Neural crest cell (in vitro differentiated cells): Measurements from ENCODE around the gene RASGEF1B. TPM values are rescaled to one million over a fixed set of nuclear protein-coding genes. Genes with fewer than 3 reads are reported as not detected.
A peak's percentile ranks its signal among the peaks of the same experiment; 100 is the strongest.

Source experiments
- DNase-seq: peaks from one replicate; pipeline ENCODE4 v3.0.0; 2021; ENCODE audit warnings: low read depth, mixed read lengths, low spot score
- H3K27ac Mint-ChIP-seq: one replicate; pipeline ENCODE4 v1.8.0; 2021; ENCODE audit warnings: mild to moderate bottlenecking, mixed read lengths; ENCODE audit not compliant: unreplicated experiment
- H3K27me3 Mint-ChIP-seq: 2 replicates; pipeline ENCODE4 v1.8.0; 2021; ENCODE audit warnings: low read depth, mild to moderate bottlenecking, mixed read lengths
- H3K36me3 Mint-ChIP-seq: 2 replicates; pipeline ENCODE4 v1.8.0; 2021; ENCODE audit warnings: low read depth, mild to moderate bottlenecking, mixed read lengths
- H3K4me1 Mint-ChIP-seq: 2 replicates; pipeline ENCODE4 v1.8.0; 2021; ENCODE audit warnings: mixed read lengths
- H3K4me3 Mint-ChIP-seq: one replicate; pipeline ENCODE4 v1.8.0; 2021; ENCODE audit warnings: mild to moderate bottlenecking, mixed read lengths
- H3K9me3 Mint-ChIP-seq: 2 replicates; pipeline ENCODE4 v1.8.0; 2021; ENCODE audit warnings: mixed read lengths
- CTCF ChIP-seq: fragments of 200-600 bp; sonication (generic); conservative IDR thresholded peaks from 2 replicates; pipeline ENCODE4 v1.5.0; 2021; ENCODE audit warnings: antibody characterized with exemption, mild to moderate bottlenecking
- total RNA-seq: library from RNA; stranded (reverse); gene quantifications from 2 replicates; pipeline ENCODE4 v1.2.1, GENCODE V29; 2021

Gene RASGEF1B
- total RNA-seq, 1 donor from 2014 or later, result 1.7 TPM

DNA sequence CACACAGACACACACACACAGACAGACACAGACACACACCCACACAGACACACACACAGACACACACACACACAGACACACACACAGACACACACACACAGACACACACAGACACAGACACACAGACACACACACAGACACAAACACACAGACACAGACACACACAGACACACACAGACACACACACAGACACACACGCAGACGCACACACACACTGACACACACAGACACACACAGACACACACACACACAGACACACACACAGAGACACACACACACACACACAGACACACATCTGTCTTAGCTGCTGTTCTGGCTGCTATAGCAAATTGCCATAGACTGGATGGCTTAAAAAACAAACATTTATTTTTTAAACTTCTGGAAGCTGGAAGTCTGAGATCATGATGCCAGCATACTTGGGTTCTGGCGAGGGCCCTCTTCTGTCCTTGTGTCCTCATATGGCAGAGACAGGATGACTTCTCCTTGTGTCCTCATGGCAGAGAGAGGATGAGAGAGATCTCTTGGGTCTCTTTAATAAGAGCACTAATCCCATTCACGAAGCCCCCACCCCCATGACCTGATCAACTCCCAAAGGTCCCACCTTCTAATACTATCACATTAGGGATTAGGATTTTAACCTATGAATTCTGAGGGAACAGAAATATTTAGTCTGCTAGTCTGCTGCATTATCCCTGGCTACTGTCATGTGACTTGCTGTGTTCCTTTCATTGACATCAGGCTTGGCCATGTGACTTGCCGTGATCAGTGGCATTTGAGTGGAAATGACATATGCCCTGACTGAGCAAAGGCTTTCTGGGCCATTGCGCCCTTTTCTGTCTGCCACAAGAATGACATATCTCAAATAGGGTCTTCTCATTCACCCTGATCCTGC is 32.7 kb upstream of the RASGEF1B start:
- Mint-ChIP-seq H3K4me3 (no peak overlapping the region), H3K27me3 (peaks cover 13% of the 10 kb centered on the region), H3K9me3 (no peaks in the 10 kb centered on the region), H3K27ac (peak overlapping the region; percentile 85), H3K4me1 (peaks cover 34% of the 10 kb centered on the region), H3K36me3 (no peaks in the 10 kb centered on the region)
- no peak for DNase-seq
- no peak for TF ChIP-seq CTCF

DNA sequence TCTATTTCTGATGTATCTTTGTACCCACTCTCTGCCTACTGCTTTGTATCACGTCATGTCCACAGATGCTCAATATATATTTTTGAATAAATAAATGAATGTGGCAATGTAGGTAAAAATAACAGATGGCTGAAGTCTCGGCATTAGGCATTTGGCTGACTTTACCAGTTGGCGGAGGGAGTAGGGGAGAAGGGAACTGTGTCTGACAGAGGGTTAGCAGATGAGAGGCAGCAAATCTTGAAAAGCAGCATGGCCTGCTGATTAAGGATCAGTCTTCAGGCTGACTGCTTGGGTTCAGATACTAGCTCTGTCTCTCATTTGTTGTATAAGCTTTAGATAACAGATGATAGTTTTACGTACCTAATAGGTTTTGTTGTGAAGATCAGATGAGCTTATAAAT is 31.9 kb upstream of the RASGEF1B start:
- DNase-seq, result no peak
- no peak overlapping the region for H3K27ac Mint-ChIP-seq
- H3K4me1 Mint-ChIP-seq, result peaks cover 39% of the 10 kb centered on the region
- H3K4me3 Mint-ChIP-seq, result no peak overlapping the region
- H3K36me3 Mint-ChIP-seq, result no peaks in the 10 kb centered on the region
- H3K27me3 Mint-ChIP-seq, result peaks cover 13% of the 10 kb centered on the region
- TF ChIP-seq CTCF, result no peak
- no peaks in the 10 kb centered on the region for H3K9me3 Mint-ChIP-seq

GRCh38 chr4:81502564-81502963 is 30.9 kb upstream of the RASGEF1B start:
- H3K4me1 Mint-ChIP-seq, result peaks cover 32% of the 10 kb centered on the region
- no peaks in the 10 kb centered on the region for H3K9me3 Mint-ChIP-seq
- H3K4me3 Mint-ChIP-seq, result no peak overlapping the region
- peaks cover 13% of the 10 kb centered on the region for H3K27me3 Mint-ChIP-seq
- no peak for DNase-seq
- H3K27ac Mint-ChIP-seq, result no peak overlapping the region
- no peaks in the 10 kb centered on the region for H3K36me3 Mint-ChIP-seq
- no peak for TF ChIP-seq CTCF

GRCh38 chr4:81499840-81500239 is 28.1 kb upstream of the RASGEF1B start:
- peaks cover 32% of the 10 kb centered on the region for H3K4me1 Mint-ChIP-seq
- DNase-seq, result no peak

GRCh38 chr4:81498551-81499099 is 26.9 kb upstream of the RASGEF1B start:
- DNase-seq, result no peak
- Mint-ChIP-seq H3K9me3 (peaks cover 4% of the 10 kb centered on the region), H3K36me3 (no peaks in the 10 kb centered on the region), H3K4me1 (peaks cover 28% of the 10 kb centered on the region), H3K27me3 (peaks cover 11% of the 10 kb centered on the region), H3K4me3 (no peak overlapping the region), H3K27ac (no peak overlapping the region)
- TF ChIP-seq CTCF, result no peak

More at GRCh38 chr4:81499840-81500239, 28.1 kb upstream of the RASGEF1B start:
- H3K36me3 Mint-ChIP-seq, result no peaks in the 10 kb centered on the region
- peaks cover 4% of the 10 kb centered on the region for H3K9me3 Mint-ChIP-seq
- H3K27ac Mint-ChIP-seq, result no peak overlapping the region
- no peak for TF ChIP-seq CTCF
- no peak overlapping the region for H3K4me3 Mint-ChIP-seq
- peaks cover 13% of the 10 kb centered on the region for H3K27me3 Mint-ChIP-seq
